Smooth muscle cell of the brain vasculature (primary cell): ENCODE measurements around the gene ARID3A.
"Not testable (repeated sequence)": the region's sequence is repeated elsewhere in the genome, so short reads cannot be mapped to it uniquely, and the experiment has no call there.

Experiments used
- DNase-seq: peaks from one replicate; pipeline ENCODE4 v3.0.0-alpha.2; 2012; ENCODE audit warnings: low read depth, low spot score

Gene ARID3A

GRCh38 chr19:945401-946252 lies 19.8 kb downstream of the ARID3A start:
- no peak for DNase-seq

DNA sequence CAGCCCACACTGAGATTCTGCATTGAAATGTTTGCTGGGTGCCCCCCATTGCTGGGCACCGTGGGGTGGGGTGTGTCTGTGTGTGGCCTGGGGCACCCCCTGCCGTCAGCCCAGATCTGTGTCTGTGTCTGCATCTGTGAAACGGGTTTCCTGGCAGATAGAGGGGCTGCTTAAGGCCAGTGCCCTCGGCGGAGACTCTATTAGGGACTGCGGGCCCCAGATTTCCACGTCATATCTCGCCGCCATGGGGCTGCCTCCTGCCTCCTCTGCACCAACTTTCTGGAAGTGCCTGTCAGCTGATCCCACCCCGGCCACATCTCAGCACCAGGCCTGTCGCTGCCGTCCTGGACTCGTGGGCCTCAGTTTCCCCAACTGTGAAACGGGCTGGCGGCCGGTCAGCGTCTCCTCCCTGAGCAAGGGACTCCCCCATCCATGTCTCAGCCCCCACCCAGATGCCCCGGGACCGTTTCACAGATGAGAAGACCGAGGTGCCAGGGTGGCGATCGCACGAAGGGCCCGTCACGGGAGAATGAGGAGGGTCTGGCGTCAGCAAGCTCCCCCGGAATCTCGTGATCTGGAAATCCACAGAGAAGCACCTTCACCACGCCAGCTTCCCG lies 21.4 kb downstream of the ARID3A start:
- DNase-seq: no peak

DNA sequence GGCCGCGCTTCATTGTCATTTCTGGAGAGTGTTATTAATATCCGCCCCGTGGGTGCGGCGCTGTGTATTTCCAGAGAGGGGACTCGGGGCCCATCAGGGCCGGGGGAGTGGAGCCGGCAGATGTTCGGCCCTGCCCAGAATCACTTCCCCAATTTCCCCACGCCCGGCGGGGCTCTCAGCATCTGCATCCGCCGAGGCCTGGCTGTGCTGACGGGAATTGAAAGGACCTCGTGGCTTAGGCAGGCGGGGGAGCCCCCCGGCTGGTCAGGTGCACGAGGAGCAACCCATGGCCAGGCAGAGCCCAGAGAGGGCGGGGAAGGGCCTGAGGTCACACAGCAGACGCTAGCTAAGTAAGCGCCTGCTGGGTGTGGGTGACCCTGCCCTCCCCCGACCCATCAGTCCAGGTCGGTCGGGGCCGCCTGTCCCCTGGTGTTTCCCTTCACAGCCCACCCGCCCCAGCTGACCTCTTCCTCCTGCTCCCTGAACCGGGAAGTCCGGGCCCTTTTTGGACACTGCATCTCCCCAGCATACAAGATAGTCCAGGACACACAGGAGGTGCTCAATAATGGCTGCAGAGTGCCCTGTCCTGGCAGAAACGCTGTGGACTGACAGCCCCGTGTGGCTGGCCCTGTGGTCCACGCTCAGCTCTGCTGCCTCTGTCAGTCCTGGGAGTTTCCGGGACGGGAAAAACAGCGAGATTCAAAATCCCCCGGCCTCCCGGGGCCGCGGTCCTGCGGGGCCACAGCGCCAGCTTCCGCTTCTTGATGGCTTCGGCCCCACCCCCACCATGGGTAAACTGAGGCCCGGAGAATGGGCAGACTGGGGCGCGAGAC lies 22.1 kb downstream of the ARID3A start:
- DNase-seq: no peak

DNA sequence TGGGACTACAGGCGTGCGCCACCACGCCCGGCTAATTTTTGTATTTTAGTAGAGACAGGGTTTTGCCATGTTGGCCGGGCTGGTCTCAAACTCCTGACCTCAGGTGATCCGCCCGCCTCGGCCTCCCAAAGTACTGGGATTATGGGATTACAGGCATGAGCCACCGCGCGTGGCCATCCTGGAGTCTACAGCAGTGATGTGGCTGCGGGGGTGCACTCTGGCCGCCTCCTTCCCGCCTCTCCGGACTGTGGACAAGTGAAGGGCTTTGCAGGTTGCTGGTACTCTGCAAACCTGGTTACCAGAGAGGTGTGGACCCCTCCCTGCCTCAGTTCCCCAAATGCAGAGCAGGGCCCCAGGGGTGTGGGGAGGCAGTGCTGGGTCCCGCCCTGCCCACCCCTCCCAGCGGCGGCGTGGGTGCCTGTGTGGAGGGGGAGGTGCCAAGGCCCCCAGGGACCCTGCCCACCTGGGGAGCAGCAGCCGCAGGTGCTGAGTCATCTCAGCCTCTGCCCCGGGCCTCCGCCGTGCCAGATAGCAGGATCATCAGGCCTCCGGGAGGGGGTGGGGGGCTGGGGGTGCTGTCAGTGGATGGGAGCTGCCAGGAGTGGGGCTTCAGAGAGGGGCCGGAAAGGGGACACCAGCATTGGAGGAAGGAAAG lies 23.1 kb downstream of the ARID3A start:
- no peak for DNase-seq

GRCh38 chr19:950352-951066 lies 24.7 kb downstream of the ARID3A start:
- DNase-seq: no peak

GRCh38 chr19:952049-952679 lies 26.3 kb downstream of the ARID3A start:
- no peak for DNase-seq

DNA sequence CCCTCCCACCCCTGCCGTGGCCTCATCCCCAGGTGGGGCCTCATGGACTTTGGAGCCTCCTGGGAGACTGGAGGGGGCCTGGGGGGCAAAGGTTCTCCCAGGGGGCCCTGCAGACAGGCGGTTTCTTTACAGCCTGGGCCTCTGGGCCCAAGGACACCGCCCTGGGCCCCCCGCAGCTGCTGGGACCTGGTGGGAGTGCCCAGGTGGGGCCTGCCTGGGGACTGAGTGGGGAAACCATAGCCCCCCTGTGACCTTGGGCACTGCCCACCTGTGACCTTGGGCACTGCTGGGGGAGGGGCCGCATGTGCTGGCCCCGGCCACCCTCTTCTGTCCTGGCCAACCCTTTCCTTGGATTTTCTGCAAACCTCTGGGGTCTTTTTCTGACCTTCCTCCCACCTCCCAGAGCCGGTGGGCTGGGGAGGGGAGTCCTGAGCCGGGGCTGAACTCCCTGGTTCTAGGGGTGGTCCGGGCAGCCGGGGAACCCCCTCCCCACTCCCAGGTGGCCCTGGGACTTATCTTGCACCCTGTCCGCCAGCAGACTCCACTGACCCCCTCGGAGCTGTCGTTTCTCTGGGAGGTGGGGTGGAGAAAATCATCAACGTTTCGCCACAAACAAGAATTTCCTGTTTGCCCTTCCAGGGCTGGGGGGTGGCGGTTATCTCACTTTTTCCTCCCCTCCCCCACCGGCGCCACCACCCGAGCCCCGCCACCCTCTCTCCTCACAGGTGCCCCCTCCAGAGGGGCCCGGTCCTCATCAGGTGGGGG lies 27.0 kb downstream of the ARID3A start:
- no peak for DNase-seq

GRCh38 chr19:953445-954271 lies 27.8 kb downstream of the ARID3A start:
- no peak for DNase-seq

GRCh38 chr19:954272-954671 lies 28.4 kb downstream of the ARID3A start:
- DNase-seq: no peak

DNA sequence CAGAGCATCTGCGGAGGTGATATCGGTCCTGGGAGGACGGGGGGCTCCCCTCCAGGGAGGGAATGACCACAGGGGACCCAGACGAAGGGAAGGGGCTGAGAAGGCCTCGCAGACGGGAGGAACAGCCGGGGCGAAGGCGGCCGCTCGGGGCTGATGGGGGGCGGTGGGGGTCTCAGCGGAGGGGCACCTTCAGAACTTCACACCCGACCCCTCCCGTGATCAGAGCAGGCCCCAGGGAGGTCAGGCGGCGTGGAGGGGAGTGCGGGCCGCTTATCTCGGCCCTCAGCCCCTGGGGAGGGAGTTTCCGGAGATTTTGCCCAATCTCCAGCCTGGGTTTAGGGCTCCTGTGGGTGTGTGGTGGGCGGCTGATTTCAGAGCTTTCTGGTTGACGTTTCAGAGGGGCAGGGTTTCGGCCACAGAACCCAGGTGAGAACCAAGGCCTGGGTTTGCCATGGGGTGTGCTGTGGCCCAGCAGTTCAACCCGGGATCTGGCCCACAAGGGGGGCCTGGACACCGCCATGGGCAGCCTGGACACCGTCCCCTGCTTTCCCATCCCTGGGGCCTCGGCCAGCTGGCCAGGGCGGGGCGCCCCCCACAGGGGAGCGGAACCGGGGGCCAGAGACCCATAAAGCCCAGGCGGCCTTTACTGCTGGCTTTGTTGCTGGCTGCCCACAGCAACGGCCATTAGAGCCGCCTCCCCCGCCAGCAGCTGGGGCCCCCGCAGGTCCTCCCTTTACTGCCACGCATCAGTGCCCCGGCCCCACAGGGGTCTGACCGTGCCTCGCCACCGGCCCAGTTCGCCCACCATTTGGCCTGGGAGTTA lies 29.0 kb downstream of the ARID3A start:
- no peak for DNase-seq

DNA sequence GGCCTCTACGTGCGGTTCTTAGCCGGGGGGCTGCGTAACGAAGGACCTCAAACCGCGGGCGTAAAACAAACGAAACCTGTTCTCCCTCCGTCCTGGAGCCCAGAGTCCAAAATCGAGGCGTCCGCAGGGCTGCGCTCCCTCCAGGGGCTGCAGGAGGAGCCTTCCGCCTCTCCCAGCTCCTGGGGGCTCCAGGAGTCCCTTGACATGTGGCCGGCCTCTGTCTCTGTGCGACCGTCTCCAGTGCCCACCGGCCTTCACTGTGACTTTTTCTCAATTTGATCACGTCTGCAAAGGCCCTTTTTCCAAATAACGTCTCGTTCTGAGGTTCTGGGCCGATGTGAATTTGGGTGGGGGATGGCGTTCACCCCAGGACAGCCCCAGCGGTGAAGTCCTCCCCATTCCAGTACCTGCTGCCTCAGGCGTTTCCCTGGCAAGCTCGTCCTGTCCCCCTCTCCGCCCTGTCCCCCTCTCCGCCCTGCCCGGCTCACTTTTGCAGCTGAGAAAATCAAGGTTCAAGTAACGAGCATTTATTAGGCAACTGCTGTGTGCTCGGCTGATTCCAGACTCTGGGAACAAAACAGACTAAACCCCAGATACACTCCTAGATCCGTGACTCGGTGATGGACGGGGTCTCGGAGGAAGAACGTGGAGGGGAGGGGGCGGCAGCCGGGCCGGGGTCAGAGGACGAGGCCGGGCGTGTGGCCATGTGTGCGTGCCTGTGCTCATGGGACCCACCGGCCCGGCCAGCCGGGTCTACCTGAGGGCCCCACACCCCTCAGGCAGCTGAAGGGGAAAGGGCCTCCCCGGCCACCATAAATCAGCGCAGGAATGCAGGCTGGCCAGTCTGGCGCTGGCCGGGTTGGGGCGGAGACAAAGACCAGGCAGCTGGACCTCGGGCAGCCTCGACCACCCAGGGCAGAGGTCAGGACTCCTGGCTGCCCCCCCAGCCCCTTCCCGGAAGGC lies 30.2 kb downstream of the ARID3A start:
- no peak for DNase-seq

DNA sequence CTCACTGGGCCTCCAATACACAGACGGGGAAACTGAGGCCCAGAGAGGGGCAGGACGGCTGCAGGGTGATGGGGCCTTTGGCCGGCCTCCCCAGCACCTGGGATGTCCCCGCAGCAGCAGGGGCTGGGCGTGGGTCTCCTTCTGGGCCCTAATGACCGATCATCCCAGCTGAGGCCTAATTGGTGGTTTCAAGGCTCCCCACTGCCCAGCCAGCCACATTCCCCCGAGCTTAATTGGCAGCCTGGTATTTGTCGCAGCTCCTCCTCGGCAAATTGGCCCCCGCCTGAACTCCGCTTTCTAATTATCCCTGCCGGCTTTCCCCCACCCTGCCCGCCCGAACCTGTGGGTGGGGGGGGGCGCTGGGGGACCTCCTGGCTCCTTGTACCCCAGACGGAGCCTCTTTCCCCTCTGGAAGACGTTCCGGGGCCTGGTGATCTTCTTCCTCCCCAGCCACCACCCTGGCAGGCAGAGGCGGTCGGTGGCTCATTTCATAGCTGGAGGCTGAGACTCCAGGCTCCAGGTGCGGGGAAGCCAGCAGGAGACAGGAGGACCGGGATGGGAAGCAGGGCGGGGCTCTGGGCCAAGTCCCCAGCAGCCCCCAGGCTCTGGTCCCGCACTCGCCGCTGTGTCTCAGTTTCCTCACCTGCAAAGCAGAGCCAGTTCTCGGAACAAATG lies 31.1 kb downstream of the ARID3A start:
- DNase-seq: no peak

- DNase-seq: not testable (repeated sequence)
Measured at GRCh38 chr19:957578-957977, 31.7 kb downstream of the ARID3A start.

DNA sequence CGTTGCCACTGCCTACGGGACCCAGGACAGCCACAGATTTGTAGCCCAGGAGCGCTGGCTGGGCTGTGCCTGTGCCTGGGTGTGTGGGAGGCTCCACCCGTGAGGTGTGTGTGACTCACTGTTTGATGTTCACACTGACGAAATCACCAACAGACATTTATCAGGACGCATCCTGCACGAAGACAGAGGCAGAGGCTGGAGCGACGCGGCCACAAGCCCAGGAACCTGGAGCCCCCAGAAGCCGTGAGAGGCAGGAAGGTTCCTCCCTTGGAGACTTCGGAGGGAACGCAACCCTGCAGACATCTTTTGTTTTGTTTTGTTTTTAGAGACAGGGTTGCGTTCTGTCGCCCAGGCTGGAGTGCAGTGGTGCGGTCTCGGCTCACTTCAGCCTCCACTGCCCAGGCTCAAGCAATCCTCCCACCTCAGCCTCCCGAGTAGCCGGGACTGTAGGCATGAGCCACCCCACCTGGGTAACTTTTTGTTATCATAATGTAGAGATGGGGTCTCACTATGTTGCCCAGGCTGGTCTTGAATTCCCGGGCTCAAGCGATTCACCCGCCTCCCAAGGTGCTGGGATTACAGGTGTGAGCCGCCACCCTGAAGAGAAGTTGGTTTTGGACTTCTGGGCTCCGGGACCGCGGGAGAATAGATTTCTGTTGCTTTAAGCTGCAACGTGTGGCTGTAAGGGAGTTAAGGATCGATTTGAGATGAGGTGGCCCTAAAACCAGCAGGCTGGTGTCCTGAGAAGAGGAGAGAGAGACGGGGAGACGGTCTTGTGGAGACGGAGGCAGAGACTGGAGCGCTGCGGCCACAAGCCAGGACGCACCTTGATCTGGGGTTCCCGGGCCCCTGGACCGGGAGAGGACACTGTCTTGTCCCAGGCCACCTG lies 33.4 kb downstream of the ARID3A start:
- DNase-seq: no peak

- no peak for DNase-seq
Measured at GRCh38 chr19:960020-960419, 34.2 kb downstream of the ARID3A start.

- DNase-seq: no peak
Measured at GRCh38 chr19:960601-960938, 34.7 kb downstream of the ARID3A start.
